ENCODE measurements around the gene SLC4A7.
"Not testable (repeated sequence)": the region's sequence is repeated elsewhere in the genome, so short reads cannot be mapped to it uniquely, and the experiment has no call there.

DNA sequence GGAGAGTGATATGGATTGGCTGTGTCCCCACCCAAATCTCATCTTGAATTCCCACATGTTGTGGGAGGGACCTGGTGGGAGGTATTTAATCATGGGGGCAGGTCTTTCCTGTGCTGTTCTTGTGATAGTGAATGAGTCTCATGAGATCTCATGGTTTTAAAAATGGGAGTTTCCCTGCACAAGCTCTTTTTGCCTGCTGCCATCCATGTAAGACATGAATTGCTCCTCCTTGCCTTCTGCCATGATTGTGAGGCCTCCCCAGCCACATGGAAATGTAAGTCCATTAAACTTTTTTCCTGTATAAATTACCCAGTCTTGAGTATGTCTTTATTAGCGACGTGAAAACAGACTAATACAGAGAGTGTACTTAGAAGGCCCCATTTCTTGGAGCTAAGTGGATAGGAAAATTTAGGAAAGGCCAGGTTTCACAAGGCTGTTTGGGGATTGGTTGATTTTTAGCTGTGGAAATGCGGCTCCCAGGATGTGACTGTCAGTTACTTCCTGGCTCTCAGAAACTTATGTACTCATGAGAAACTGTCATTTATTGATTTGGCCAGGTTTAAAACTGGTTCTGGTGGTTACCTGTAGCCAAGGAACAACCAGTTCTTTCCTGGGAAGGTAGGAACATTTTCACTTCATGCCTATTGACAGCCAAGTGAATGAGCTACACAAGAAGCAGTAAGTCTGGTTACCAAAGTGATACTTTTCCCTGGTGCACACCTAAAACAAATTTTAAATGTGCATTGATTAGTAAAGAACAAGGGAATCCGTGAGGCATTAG lies 155.0 kb downstream of the SLC4A7 start:
- not testable (repeated sequence) for TF ChIP-seq POLR2A (IDR thresholded peaks at IDR 0.05; ENCODE audit: low read length); GATA1 (IDR thresholded peaks at IDR 0.05; ENCODE audit: low read depth, low read length)

Measured in erythroblast (primary cell).